Measurements from ENCODE around the gene TBX4. TPM values are rescaled to one million over a fixed set of nuclear protein-coding genes. Genes with fewer than 3 reads are reported as not detected.

The TBX4 gene
- total RNA-seq, 1 donor from 2014 or later = not detected

DNA sequence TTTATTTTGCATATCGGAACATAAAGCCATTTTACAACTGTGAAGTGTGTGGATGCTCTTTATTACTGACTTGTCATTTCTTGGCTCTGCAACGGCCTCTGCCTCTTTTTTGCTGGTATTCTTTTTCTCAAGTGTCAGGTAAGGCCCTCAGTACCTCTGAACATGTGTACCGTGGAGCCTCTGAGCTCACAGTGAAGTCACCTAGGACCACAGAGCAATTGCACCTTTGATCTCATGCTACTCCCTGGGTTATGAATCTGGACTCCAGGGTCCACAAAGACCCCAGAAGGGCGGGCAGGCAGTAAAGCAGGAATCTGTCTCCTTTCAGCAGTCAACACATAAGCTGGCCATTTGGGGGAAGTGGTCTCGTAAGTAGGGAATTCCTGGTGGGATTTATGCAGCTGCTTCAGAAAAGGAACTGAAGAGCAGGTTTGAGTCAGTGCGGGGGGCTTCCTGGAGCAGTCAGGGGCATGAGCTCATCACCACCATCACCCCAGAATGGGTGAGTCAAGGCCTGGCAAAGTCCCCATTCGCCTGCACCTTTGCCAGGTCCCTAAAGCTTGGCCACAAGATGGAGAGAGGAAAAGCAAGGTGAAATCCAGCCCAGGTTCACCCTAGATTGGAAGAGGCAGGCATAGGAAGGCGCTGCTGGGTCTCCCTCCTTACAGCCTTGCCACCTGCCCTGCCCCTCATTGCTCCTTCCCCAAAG, 33.0 kb downstream of the TBX4 start:
- Histone ChIP-seq H3K27me3 (no peaks in the 10 kb centered on the region), H4K20me1 (ENCODE audit: low read depth) (no peaks in the 10 kb centered on the region), H3K9ac (no peak overlapping the region), H3K27ac (no peak overlapping the region), H3F3A (ENCODE audit: low read depth) (peaks cover 9% of the 10 kb centered on the region), H3K79me2 (ENCODE audit: low read depth) (no peaks in the 10 kb centered on the region), H3K4me3 (no peak overlapping the region), H3K4me1 (peaks cover 14% of the 10 kb centered on the region), H3K4me2 (no peak overlapping the region), H3K36me3 (no peaks in the 10 kb centered on the region), H3K9me3 (ENCODE audit: low read depth) (no peaks in the 10 kb centered on the region), H2AFZ (replicated peaks) (no peak overlapping the region)
- no peak overlapping the region for H3K4me3 Mint-ChIP-seq
- H3K9me3 Mint-ChIP-seq = no peaks in the 10 kb centered on the region
- H3K27ac Mint-ChIP-seq = no peak overlapping the region
- peaks cover 40% of the 10 kb centered on the region for H3K4me1 Mint-ChIP-seq
- no peak for TF ChIP-seq EZH2 (IDR thresholded peaks at IDR 0.05)
- H3K36me3 Mint-ChIP-seq = no peaks in the 10 kb centered on the region
- H3K27me3 Mint-ChIP-seq (ENCODE audit: insufficient read depth, low read depth) = peaks cover 5% of the 10 kb centered on the region
- DNase-seq (ENCODE audit: low spot score) = no peak

DNA sequence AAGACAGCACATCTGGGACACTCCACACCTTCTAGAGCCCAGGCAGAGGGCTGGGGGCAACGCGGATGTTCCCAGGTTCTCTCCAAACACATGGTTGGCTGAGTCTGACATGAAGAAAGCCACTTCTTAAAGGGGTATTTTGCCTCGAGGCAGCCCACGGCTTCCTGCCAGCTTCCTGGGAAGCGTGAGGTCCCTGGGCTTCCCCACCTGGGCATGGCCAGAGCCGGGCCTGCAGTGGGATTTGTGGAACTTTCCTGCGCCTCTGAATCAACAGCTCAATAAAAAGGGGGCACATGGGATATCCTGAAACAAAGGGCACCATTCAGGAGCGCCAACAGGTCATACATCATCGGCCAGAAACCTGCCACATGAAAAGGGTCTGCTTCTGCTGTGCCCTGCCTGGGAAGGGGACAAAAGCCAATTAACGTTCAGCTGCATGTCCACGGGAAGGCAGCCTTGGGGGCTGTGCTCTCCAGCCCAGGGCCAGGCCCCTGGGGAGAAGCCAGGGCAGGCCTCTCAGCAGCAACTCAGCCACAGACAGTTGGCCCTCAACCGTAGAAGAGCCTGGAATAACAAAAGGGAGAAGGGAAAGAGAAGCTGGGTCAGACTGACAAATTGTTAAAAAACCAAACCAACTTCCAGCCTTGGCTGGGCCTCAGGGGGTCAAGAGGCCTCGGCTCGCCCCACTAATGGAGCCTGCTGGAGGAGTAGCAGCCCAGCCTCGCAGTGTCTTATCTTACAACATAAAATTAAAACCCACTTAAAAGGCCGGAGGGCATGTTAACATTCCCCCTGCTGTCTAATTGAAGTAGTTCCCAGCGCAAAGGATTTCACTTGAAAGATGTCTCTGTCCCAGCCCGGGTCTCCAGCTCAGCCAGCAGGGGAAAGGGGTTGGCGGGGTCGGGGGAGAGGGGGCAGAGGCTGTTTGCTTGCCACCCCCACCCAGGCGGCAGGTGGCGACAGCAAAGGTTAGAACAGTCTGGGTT, 34.2 kb downstream of the TBX4 start:
- H2AFZ ChIP-seq (replicated peaks) = no peak overlapping the region
- H3K27ac ChIP-seq = no peak overlapping the region

GRCh38 chr17:61487161-61487988, 35.2 kb downstream of the TBX4 start:
- Mint-ChIP-seq H3K27ac (no peak overlapping the region), H3K36me3 (no peaks in the 10 kb centered on the region), H3K9me3 (no peaks in the 10 kb centered on the region), H3K4me1 (peaks cover 37% of the 10 kb centered on the region), H3K27me3 (ENCODE audit: insufficient read depth, low read depth) (peaks cover 5% of the 10 kb centered on the region), H3K4me3 (no peak overlapping the region)
- TF ChIP-seq EZH2phosphoT487 (IDR thresholded peaks at IDR 0.05) (no peak), CTCF (IDR thresholded peaks at IDR 0.05) (no peak), EZH2 (IDR thresholded peaks at IDR 0.05) (no peak)
- H3K79me2 ChIP-seq (ENCODE audit: low read depth) = no peaks in the 10 kb centered on the region
- H3K4me3 ChIP-seq = no peak overlapping the region
- peaks cover 14% of the 10 kb centered on the region for H3K4me1 ChIP-seq
- peaks cover 9% of the 10 kb centered on the region for H3F3A ChIP-seq (ENCODE audit: low read depth)
- no peaks in the 10 kb centered on the region for H3K27me3 ChIP-seq
- H2AFZ ChIP-seq (replicated peaks) = no peak overlapping the region
- no peak overlapping the region for H3K4me2 ChIP-seq
- H4K20me1 ChIP-seq (ENCODE audit: low read depth) = no peaks in the 10 kb centered on the region
- no peaks in the 10 kb centered on the region for H3K9me3 ChIP-seq (ENCODE audit: low read depth)
- H3K36me3 ChIP-seq = no peaks in the 10 kb centered on the region
- DNase-seq (ENCODE audit: low spot score) = no peak
- H3K27ac ChIP-seq = no peak overlapping the region
- no peak overlapping the region for H3K9ac ChIP-seq

More for the DNA sequence above, 34.2 kb downstream of the TBX4 start:
- Histone ChIP-seq H3K79me2 (ENCODE audit: low read depth) (no peaks in the 10 kb centered on the region), H3K9me3 (ENCODE audit: low read depth) (no peaks in the 10 kb centered on the region), H3K4me1 (peaks cover 14% of the 10 kb centered on the region), H3K4me2 (peak overlapping the region; percentile 0), H3K4me3 (no peak overlapping the region), H3K27me3 (no peaks in the 10 kb centered on the region), H4K20me1 (ENCODE audit: low read depth) (no peaks in the 10 kb centered on the region), H3F3A (ENCODE audit: low read depth) (peaks cover 9% of the 10 kb centered on the region), H3K9ac (no peak overlapping the region), H3K36me3 (no peaks in the 10 kb centered on the region)
- Mint-ChIP-seq H3K27me3 (ENCODE audit: insufficient read depth, low read depth) (peaks cover 5% of the 10 kb centered on the region), H3K27ac (peak overlapping the region; percentile 88), H3K4me3 (peak overlapping the region; percentile 43), H3K9me3 (no peaks in the 10 kb centered on the region), H3K36me3 (no peaks in the 10 kb centered on the region), H3K4me1 (peaks cover 40% of the 10 kb centered on the region)
- peak; percentile 9 for TF ChIP-seq CTCF (IDR thresholded peaks at IDR 0.05)
- no peak for TF ChIP-seq EZH2 (IDR thresholded peaks at IDR 0.05)
- DNase-seq (ENCODE audit: low spot score) = peak; percentile 44
